ENCODE data around the gene USP20.
"Not testable (repeated sequence)": the region's sequence is repeated elsewhere in the genome, so short reads cannot be mapped to it uniquely, and the experiment has no call there.

USP20 gene

DNA sequence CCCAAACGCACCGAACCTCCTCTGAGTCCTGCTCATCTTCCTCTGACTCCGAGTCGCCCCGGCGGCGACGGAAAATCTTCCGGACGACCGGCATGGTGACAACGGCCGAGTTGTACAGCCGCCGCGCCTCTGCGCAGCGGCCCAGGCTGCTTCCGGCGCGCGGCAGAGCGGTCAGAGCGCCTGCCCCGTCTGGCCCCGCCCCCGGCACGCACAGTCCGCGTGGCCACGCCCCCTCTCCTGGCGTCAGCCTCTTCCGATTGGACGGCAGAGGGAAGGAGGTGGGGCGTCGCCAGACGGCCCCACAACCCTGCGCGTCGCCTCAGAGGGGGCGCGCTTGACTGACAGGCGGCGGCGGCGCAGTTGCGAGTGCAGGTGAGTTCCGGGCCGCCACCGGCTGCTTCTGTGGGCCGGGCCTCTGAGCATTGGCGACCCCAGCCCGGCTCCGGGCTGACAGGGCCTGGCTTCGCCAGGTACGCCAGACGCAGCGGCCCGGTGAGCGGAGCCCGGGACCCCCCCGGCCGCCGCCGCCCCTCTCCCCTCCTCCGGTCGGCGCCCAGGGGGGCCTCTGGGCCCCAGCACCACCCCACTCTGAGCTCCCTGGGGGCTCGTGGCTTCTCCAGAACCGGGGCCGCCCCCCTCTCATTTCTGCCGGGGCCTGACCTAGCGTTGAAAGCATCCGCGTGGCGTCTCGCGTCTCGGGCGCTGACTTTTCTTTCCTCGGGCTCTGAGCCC lies at the start of gene USP20, which contains the start of gene C9orf78:
TSS of gene USP20 (plus strand) at position 331 of the 732 bp plus-strand sequence. CDS start 17,098 bp downstream, outside the sequence.
TSS of gene C9orf78 (minus strand) at position 148 of the 732 bp plus-strand sequence. CDS start at position 94, 54 bp downstream.
- DNase-seq = peak; percentile 99

GRCh38 chr9:129785866-129786265 lies 49.4 kb upstream of the USP20 start:
- no peak for DNase-seq

GRCh38 chr9:129786481-129786880 lies 48.8 kb upstream of the USP20 start:
- no peak for DNase-seq

GRCh38 chr9:129794549-129794948 lies 40.7 kb upstream of the USP20 start:
- no peak for DNase-seq

DNA sequence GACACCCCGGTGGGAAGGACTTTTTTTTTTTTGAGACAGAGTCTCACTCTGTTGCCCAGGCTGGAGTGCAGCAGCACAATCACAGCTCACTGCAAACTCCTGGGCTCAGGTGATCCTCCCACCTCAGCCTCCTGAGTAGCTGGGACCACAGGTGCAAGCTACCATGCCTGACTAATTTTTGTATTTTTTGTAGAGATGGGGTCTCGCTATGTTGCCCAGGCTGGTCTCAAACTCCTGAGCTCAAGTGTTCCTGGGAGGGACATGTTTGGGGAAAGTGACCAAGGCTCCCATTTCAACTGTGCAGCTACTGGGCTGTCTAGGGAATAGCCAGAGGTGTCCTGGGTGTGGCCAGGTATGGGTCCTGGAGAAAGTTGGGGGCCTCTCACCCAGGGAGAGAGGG lies 39.2 kb upstream of the USP20 start:
- not testable (repeated sequence) for DNase-seq

DNA sequence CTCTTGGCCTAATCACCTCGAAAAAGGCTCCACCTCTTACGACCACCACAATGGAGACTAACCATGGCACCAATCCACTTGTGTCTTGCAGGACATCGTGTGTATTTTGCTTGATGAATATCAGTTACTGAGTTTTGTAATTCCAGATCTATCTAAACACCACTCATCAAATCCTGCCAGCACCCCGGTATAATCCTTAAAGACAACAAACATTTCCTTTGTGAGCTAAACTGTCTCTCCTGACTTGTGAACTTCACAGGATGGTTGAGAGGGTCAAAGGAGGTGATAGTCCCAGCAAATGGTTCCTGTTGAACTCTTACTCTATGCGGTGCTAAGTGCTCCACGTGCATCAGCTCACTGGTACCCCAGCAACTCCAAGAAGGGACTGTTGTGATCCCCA lies 36.3 kb upstream of the USP20 start:
- no peak for DNase-seq

DNA sequence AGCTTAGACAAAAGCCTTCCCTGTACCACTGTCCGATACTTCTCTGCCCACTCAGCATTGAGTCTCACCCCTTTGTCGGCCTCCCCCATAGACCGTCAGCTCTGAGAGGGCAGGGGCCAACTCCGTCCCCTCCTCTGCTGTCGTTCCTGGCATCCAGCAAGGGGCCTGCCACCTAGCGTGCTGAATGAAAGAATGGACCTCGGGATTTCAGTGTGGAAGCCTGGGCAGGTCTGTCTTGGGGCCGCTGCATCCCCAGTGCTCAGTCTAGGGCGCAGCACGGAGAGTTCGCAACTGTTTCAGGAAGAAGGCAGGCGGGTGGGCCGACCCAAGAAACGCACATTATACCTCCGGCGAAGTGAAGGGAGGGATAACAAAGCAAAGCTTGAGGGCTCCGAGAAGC lies 33.8 kb upstream of the USP20 start:
- DNase-seq = no peak

GRCh38 chr9:129802833-129803675 lies 32.2 kb upstream of the USP20 start, which contains the start of gene TOR1B:
TOR1B (plus strand) TSS chr9:129803184; CDS start chr9:129803213, 29 bp downstream.
- peak; percentile 96 for DNase-seq

DNA sequence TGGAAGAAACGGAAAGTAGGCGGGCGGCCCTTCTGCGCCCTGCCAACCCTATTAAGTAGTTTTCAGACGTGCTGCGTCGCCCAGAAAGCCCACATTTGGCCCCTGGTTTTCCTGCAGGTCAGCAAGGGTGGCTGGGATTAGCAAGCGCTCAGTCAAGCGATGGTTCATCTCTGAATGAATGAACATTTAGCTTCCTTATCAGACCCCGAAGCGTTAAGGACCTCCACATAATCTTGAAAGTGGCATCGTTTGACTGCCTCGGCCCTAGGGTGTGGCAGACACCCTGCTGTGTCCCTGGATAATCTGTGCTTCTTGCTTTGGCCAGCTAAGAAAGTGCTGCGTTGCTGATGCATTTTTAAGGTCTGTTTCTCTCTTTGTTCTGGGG lies 31.6 kb upstream of the USP20 start:
- peak; percentile 23 for DNase-seq

- DNase-seq = no peak
Measured at GRCh38 chr9:129806061-129806460, 29.2 kb upstream of the USP20 start.

DNA sequence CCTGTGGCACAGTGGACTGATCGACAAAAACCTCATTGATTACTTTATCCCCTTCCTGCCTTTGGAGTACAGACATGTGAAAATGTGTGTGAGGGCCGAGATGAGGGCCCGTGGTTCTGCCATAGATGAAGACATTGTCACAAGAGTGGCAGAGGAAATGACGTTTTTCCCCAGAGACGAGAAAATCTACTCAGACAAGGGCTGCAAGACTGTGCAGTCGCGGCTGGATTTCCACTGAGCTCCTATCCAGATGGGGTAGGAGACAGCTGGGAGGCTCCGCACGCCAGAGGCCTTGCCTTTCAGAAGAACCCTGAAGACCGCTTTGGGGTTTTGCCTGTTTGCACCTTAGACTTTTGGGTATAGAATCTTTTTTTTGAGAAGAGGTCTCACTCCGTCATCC lies 25.9 kb upstream of the USP20 start:
- DNase-seq = no peak

GRCh38 chr9:129810116-129810515 lies 25.1 kb upstream of the USP20 start:
- no peak for DNase-seq

- DNase-seq = no peak
Measured at GRCh38 chr9:129810788-129811187, 24.5 kb upstream of the USP20 start.

GRCh38 chr9:129811967-129812363 lies 23.3 kb upstream of the USP20 start:
- DNase-seq = peak; percentile 22

- DNase-seq = no peak
Measured at GRCh38 chr9:129812385-129812784, 22.9 kb upstream of the USP20 start.

GRCh38 chr9:129813661-129814060 lies 21.6 kb upstream of the USP20 start:
- DNase-seq = no peak

- DNase-seq = no peak
Measured at GRCh38 chr9:129814432-129815223, 20.6 kb upstream of the USP20 start.

DNA sequence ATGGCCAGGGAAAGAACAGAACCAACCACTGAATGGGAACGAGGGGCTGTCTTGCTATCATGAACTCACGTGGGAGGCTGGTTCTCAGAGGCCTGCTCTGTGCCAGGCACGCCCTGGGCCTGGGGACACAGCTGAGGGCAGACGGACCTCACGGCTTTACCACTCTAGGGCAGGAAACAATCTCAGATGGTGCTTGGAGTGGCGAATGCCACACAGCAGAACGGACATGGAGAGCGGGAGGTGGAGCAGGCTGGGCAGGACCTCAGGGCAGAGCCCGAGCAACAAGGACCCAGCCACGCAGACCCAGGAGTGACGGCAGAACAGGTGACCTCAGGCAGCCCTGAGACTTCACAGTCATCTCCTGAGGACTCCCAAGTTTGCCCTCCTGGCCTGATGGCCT lies 20.0 kb upstream of the USP20 start:
- DNase-seq = no peak

- DNase-seq = no peak
Measured at GRCh38 chr9:129816501-129817435, 18.5 kb upstream of the USP20 start.

- peak; percentile 55 for DNase-seq
Measured at GRCh38 chr9:129822898-129823541, 12.2 kb upstream of the USP20 start.

DNA sequence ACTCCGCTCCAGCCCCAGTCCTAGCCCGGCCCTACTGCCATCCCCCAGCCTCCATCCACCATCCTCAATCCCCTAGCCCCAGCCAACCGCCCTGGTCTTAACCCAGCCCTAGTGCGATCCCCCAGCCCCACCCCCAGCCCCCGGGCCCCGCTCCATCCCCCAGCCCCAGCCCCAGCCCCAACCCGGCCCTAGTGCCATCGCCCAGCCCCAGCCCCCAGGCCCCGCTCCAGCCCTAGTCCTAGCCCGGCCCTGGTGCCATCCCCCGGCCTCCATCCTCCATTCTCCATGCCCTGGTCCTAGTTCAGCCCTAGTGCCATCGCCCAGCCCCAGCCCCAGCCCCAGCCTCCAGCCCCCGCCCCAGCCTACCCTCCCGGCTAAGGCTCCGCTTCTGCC lies 11.7 kb upstream of the USP20 start:
- no peak for DNase-seq

Measured in activated CD4-positive, alpha-beta T cell treated with anti-CD3 and anti-CD28 coated beads, Interleukin-10, Interleukin-2, amounts not matched to agents 100 ng/mL and 50 ng/mL, durations not matched to agents 16 hours and 8 hours (primary cell).